M059J (cell line): ENCODE measurements around the gene BBX. TPM values are rescaled to one million over a fixed set of nuclear protein-coding genes. Genes with fewer than 3 reads are reported as not detected.

Source experiments
- DNase-seq: peaks from one replicate; pipeline ENCODE4 v3.0.0-alpha.2; 2012; ENCODE audit warnings: low read depth
- total RNA-seq: library from RNA; depleted of rRNA; stranded (reverse); fragments of >200 nt; shearing (Covaris generic); gene quantifications from 2 replicates; pipeline ENCODE4 v1.2.3, GENCODE V29; 2014; rRNA removed

Gene BBX
- 55.4 and 81.8 TPM in 2 replicates for total RNA-seq

DNA sequence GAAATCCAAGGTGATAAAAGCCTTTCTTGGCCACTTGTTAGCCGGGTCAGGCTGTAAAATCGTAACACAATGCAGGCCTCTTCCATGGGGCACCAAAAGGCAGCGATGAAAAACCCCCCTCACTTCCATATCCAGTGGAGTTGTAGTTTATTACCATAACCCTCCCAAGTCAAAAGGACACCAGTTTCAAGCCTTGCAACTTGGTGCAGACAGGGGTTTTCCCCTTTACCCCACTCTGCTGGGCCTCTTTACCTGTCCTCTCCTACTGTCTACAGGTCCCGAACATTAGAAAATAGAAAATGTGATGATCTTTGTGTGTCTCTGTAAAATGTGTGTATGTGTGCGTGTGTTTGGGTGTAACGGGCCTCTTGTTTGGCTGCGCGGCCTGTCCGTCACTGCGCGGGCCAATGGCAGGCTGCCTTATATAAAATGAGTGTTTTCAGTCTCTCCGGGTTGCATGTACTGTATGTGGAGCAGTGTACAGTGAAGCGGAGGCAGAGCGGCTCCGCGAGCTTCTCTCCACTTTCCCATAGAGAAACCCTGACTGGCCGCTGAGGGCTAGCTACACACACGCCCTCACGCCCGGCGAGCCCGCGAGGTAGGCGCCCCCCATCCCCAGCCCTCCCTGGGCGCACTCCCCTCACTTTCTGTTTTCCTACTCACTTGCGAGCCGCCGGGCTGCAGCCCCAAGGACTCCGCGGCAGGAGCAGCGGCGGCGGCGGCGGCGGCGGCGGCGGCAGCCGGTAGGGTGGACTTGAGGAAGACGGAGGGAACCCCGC lies at the start of gene BBX:
TSS of gene BBX (plus strand) at position 453 of the 779 bp plus-strand sequence. CDS start 187,499 bp downstream, outside the sequence.
- peak; percentile 96 for DNase-seq

DNA sequence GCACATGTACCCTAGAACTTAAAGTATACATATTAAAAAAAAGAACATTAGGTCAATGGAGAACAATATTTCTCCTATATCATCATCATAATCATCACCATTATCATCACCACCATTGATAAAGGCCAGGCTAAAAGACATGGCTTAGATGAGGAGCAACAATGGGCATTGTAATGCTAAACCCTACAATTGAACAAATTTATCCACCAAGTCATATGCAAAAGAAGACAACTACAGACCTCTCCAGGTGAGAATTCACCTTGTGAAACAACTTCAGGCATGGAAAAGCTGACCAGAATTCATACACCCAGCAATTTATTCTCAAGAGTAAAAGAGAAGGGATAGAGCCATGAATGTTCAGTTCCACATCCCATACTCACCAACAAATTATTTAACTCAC lies 46.3 kb upstream of the BBX start:
- DNase-seq, result no peak

GRCh38 chr3:107487490-107487889 lies 35.3 kb upstream of the BBX start:
- no peak for DNase-seq

- no peak for DNase-seq
These were observed 33.8 kb upstream of the BBX start for GRCh38 chr3:107488942-107489341.

DNA sequence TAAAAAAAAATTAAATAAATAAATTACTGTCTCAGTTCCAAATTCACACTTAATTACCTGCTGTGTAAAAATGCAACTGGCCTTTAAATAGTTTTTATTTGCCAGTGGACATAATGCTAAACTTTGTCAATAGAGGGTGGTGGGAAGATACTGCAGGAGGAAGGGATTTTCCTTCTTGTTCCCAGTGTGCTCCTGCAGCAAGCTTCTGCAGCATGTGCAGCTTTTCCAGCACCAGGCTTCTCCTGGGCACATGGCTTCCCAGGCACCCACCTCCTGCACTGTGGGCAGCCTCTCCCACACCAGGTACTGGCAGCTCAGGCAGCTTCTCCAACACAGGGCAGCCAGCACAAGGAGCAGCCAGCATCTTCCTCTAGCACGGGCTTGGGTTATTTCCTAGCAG lies 29.6 kb upstream of the BBX start:
- DNase-seq, result no peak

DNA sequence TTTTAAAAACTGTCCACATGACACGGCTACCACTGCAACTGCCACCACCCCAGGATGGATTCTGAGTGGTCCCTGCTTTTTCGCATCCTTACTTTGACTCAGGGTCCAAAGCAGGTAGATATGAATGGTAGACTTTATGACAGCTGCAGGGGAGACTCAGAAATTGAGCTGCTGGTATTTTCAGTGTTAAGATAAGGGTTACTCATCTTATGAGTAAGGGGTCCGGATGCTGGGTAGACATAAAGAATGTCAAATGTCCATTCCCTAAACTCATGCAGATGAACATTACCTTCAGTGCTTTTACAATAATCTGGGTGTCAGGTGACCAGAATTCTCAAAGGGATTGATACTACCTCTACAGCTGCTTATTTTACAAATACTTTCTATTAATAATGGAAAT lies 25.9 kb upstream of the BBX start:
- peak; percentile 20 for DNase-seq

GRCh38 chr3:107498646-107499045 lies 24.1 kb upstream of the BBX start:
- DNase-seq, result no peak

DNA sequence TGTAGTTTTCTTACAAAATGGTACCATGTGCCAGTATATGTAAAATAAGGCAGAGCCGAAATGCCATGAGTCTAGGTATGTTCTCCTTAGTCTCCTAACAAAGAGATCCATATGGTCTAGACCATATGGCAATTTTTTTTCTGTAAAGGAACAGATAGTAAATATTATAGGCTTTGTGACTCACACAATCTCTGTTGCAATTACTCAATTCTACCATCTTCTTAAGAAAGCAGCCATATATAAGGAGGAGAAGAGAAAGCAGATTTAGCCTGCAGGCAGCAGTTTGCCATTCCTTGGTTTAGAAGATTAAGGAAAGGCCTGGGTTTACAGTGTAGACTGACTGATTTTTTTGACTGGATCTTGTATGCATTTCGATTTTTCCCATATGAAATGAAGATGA lies 16.3 kb upstream of the BBX start:
- DNase-seq, result no peak

DNA sequence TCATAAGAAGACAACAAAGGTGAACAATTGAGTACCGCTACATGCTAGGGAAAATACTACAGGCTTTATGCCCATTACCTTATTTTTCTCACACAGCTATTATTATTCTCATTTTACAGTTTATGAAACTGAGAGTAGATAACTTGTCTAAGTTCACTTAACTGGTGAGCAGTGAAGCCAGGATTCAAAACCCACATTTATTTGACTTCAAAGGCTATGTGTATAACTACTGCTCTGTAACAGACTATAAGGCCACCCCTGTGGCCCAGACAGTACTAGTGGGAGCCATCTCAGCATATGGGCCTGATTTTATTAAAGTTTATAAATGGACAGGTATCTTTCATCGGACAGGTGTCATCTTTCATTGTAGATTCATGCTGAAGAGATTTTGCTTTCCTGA lies 14.4 kb upstream of the BBX start:
- no peak for DNase-seq

DNA sequence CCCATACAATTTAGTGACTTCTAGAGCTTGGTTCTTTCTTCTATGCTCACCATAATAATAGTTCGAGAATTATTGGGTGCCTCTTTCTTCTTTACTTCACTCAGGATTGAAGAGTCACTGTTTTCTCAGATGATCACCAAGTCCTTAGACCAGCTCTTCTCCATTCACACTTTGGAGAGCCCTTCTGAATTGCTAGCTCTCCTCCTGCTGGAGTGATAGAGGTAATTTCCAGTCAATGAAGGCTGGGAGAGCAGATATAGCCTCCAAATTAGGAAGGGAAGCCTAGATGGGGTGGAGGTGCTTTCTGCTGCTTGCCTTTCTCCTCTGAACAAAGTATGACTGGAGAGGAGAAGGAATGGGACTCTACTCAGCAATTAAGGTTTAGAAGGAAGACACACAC lies 10.7 kb upstream of the BBX start:
- DNase-seq, result peak; percentile 37

GRCh38 chr3:107514453-107514852 lies 8.3 kb upstream of the BBX start:
- no peak for DNase-seq

- DNase-seq, result no peak
These were observed 6.3 kb upstream of the BBX start for GRCh38 chr3:107516475-107516874.

- DNase-seq, result no peak
These were observed 2.2 kb upstream of the BBX start for GRCh38 chr3:107520535-107520934.

DNA sequence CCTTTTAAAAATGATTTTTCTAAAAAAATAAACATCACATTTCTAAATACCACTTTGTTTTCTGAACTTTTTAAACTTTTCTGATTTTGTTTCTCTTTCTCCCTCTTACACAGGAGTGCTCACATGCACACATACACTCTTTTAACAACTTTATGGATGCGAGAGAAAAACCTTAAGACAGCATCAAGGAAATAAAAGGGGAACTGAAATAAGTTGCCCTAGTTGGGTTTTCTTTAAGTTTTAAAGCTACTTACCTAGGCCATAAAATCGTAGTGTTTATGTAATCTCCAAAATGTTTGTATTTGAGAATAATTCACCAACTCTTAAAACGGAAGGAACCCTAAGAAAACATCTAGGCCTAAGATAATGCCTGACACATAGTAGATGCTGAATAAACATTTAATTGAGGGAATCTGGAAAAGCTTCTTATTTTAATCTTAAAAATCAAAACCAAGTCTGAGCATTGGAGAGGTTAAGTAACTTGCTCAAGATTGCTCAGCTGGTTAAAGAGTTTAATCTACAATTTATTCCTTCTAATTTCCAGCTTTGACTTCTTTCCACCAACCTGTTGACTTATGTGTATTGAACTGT lies 1.2 kb upstream of the BBX start:
- DNase-seq, result no peak

DNA sequence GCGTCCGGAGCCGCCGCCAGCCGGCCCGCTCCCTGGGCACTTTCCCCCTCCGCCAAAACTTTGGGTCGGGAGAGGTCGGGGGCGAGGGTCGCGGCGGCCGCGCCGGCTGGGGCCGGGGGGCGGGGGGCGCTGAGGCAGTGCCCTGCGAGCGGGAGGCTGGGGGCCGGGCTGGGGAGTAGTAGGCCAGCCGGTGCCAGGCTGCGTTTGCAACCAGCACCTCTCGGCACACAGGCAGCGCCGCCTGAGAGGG lies 452 bp downstream of the BBX start:
- DNase-seq, result no peak

- DNase-seq, result peak; percentile 72
These were observed 970 bp downstream of the BBX start for GRCh38 chr3:107523539-107524325.

GRCh38 chr3:107524326-107524840 lies 1.6 kb downstream of the BBX start:
- peak; percentile 64 for DNase-seq

DNA sequence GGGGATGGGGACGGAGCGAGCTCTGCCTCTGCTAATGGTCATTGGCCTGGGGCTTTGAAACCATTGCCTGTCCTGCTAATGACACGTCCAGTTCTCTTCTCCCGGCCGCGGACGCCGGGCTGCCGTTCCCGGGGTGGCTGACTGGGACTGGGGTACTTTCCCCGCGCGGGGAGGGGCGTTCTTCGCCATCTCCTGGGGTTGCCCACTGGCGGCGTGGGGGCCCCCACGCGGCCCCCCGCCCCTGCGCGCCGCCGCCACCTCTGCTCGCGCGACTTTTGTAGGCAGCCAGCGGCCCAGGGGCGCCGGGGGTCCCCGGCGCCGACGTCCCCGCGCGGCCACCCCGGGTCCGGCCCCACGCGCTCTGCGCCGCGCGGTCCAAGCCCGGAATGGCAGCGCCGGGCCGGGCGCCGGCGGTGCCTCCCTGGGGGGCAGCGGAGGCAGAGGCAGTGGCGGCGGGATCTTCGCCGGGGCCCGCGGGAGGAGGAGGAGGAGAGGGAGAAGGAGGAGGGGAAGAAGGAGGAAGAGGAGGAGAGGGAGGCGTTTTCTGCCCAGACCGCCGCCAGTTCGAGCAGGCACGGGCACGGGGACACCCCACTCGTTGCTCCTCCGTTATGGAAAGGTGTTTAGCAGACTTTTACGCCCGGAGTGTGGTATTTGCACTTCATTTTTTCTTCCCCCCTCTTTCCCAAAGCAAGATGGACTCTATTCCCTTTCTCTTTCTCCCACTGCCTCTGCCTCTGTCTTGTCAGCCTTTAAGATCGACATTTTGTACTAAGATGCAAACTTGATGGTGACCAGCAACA lies 2.3 kb downstream of the BBX start:
- peak; percentile 84 for DNase-seq

DNA sequence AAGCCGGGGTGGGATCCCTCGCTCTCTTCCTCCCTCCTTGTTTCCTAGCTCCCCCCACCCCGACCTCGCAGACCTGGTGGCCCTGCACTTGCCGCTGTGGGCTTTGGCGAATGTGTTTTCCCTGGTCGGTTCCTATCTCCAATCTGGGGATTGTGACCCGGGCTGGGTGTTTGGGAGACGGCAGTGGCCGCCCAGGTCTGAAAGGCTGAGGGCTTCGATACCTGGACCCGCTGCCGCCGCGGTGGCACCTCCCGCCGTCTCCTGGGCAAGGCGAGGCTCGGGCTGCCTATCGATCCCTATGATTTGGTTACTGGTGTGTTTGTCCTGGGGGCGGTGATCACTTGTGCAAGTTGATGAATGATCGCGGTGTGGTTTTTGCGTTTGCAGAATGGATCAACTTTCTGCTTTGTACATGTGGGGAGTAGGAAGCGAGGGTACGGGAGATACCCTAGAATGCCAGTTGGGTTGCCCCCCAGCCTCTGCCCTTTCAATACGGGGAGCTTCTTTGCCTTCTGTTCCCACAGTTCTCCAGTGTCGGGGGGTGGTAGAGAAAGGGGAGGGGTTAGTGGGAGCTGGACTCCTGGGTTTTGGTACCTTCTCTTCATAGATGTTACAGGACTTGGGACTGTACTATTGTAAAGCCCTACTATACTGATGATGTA lies 3.0 kb downstream of the BBX start:
- DNase-seq, result no peak

GRCh38 chr3:107531917-107532469 lies 9.2 kb downstream of the BBX start:
- DNase-seq, result no peak

DNA sequence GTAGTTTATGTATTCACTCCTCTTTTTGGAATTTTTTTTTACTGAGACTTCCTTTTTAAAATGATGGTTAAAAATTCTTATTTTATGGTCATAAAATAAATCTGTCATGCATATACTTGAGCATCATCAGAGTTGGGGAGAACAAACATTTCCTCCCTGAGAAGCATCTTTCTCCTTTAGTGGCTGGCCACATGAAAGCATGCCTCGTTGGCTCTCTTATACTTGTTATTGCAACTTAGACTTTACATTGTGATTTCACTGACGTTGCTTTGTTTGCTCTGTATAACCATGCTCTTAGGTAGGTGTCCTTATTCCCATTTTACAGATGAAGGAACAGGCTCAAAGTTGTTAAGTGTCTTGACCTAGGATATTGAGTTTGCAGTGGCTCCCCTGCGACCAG lies 18.1 kb downstream of the BBX start:
- DNase-seq, result no peak
